Activated CD4-positive, alpha-beta T cell treated with anti-CD3 and anti-CD28 coated beads, Interleukin-10, Interleukin-2, amounts not matched to agents 100 ng/mL and 50 ng/mL, durations not matched to agents 16 hours and 8 hours (primary cell): ENCODE data around the gene ELOVL7.

Source experiments
- DNase-seq: peaks from one replicate; pipeline ENCODE4 v3.0.0-alpha.2; 2020

Gene ELOVL7

DNA sequence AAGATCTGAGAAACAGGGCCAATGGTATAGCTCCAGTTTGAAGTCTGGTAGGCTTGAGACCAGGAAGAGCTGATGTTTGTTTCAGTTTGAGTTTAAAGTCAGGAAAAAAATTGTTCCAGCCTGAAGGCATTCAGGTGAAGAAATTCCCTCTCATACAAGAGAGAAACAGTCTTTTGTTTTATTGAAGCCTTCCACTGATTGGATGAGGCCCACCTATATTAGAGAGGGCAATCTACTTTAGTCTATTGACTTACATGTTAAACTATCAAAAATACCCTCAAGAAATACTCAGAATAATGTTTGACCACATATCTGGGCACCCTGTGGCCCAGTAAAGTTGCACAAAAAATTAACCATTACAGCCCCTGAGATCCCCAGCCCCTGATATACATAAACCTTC, 138.9 kb downstream of the ELOVL7 start:
- no peak for DNase-seq

DNA sequence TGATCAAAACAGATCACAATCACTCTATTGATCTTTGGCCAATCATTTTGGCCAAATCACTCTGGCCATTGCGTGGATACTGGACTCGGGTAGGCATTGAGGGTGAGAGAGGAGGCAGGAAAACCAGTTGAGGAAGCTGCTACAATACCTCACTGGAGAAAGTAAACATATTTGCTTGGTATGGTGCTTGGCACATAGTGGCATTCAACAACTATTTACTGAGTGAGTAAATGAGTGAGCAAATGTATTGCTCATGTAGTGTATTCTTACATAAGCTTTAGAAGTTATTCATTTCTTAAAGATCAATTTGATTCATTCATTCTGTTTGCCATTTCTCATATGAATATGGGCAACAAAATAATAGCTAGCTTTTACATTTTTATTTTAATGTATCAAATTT, 140.1 kb downstream of the ELOVL7 start:
- DNase-seq = no peak
